ENCODE measurements around the gene PRUNE2. TPM values are rescaled to one million over a fixed set of nuclear protein-coding genes. Genes with fewer than 3 reads are reported as not detected.

The PRUNE2 gene
- total and polyA plus RNA-seq, 2 of the 8 experiments (the other 6 are each of a cell fraction or from before 2014, with no cell fraction given): 5.5 to 13.3 TPM

DNA sequence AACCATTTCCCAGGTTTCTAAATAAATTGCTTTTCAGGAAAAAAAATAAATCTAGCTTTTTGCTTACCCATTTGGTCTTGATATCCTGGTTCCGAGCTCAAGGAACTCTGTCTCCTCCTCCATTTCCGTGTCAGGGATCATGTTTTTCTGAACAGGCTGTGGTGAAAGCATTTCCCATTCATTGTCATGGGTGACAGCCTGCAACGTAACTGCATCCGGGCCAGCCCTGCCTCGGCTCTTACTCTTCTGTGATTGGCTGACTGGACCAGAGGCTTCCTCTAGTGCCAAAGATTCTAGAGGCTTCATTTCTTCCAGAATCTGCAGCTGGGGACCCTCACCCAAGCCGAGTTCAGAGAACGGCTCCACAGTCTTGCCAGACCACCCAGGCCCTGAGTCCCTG lies 202.6 kb downstream of the PRUNE2 start:
- Histone ChIP-seq H3K4me3 (ENCODE audit: extremely low read depth in 1 of 4, insufficient read depth in 2 of 4, low read depth in 3 of 4, low read length in 4 of 4) (no peak overlapping the region), H3K14ac (ENCODE audit: insufficient read length) (no peak overlapping the region), H3K23me2 (ENCODE audit: low read depth, low read length) (no peaks in the 10 kb centered on the region), H3K23ac (ENCODE audit: insufficient read length) (no peak overlapping the region), H4K5ac (ENCODE audit: insufficient read length, low read depth, low read length) (no peak overlapping the region), H3K9me3 (ENCODE audit: insufficient read depth in 2 of 2, low read depth in 1 of 2, low read length in 1 of 2) (no peaks in the 10 kb centered on the region), H2BK5ac (ENCODE audit: low read depth, low read length) (no peak overlapping the region), H3K18ac (ENCODE audit: extremely low read depth, low read length) (no peak overlapping the region), H2AK5ac (ENCODE audit: low read depth, low read length) (no peak overlapping the region), H3K9ac (replicated peaks in 1 of 4; ENCODE audit: extremely low read depth in 1 of 4, low read depth in 3 of 4, low read length in 3 of 4) (no peak overlapping the region), H4K20me1 (replicated peaks in 1 of 2; ENCODE audit: control insufficient read depth in 1 of 2, insufficient read depth in 2 of 2, low read length in 2 of 2) (no peaks in the 10 kb centered on the region), H2BK120ac (replicated peaks; ENCODE audit: low read depth, low read length) (no peak overlapping the region), H3K27me3 (replicated peaks in 1 of 4; ENCODE audit: control insufficient read depth in 3 of 4, extremely low read depth in 1 of 4, insufficient read depth in 3 of 4, low read length in 3 of 4) (no peaks in the 10 kb centered on the region), H3K4me2 (ENCODE audit: insufficient read depth in 1 of 2, low read depth in 2 of 2, low read length in 2 of 2) (no peak overlapping the region), H3K36me3 (ENCODE audit: control insufficient read depth in 2 of 4, insufficient read depth in 4 of 4, low read length in 3 of 4) (no peaks in the 10 kb centered on the region), H2AFZ (ENCODE audit: low read length) (no peak overlapping the region), H3K4me1 (replicated peaks in 1 of 4; ENCODE audit: control insufficient read depth in 3 of 4, insufficient read depth in 4 of 4, low read length in 3 of 4) (peaks cover 0 to 4% (median 0%) of the 10 kb centered on the region in 4 experiments; a peak in 1 of 7 replicates), H2BK15ac (ENCODE audit: low read length) (no peak overlapping the region), H3K4ac (replicated peaks; ENCODE audit: insufficient read length, low read depth, low read length) (no peak overlapping the region), H3K56ac (replicated peaks; ENCODE audit: insufficient read length, low read depth, low read length) (no peak overlapping the region), H3K79me1 (ENCODE audit: low read depth, low read length) (no peaks in the 10 kb centered on the region), H2BK20ac (ENCODE audit: low read length) (no peak overlapping the region), H3K27ac (ENCODE audit: low read depth, low read length) (no peak overlapping the region), H3K79me2 (ENCODE audit: control insufficient read depth in 1 of 2, insufficient read depth in 2 of 2, low read length in 2 of 2) (no peaks in the 10 kb centered on the region), H4K8ac (ENCODE audit: extremely low read depth, insufficient read depth, low read length) (no peak overlapping the region), H4K91ac (replicated peaks; ENCODE audit: insufficient read length, low read length) (no peak overlapping the region), H2BK12ac (ENCODE audit: low read depth, low read length) (no peak overlapping the region)
- WGBS, 2 experiments (ENCODE audit: extremely low coverage in 1 of 2, insufficient coverage in 1 of 2, insufficient read length in 1 of 2, insufficient replicate concordance in 2 of 2, low coverage in 1 of 2, low lambda C conversion rate in 2 of 2, missing lambda C conversion rate in 1 of 2): 82% methylated on average over 7 of the region's 7 CpGs; no CpG with 5 or more reads in 1 of the 2 experiments
- POLR2A ChIA-PET (ENCODE audit: partially characterized antibody): no interaction called here
- DNase-seq (ENCODE audit: low read depth in 1 of 2, low spot score in 2 of 2) (no peak), FAIRE-seq (no peak)
- CTCF ChIA-PET (ENCODE audit: partially characterized antibody): interaction anchor here (0.7 to 9.6 kb wide), 16 partner anchors 9 to 346 kb away, joined by 3 to 168 read pairs (median 5); partner anchors contain the start of genes GCNT1 and RFK
- no peak for TF ChIP-seq JUN (IDR thresholded peaks at IDR 0.05; ENCODE audit: low read depth, low read length)
- TF ChIP-seq CTCF (IDR thresholded peaks at IDR 0.05; ENCODE audit: control extremely low read depth in 1 of 3, insufficient read depth in 1 of 3, low read depth in 1 of 3, low read length in 3 of 3): no peak
- no peak for TF ChIP-seq POU5F1 (IDR thresholded peaks at IDR 0.05; ENCODE audit: low read depth, low read length)
- TF ChIP-seq SIX5 (IDR thresholded peaks at IDR 0.05; ENCODE audit: low read depth, low read length): no peak
- TF ChIP-seq, protein P1, sequence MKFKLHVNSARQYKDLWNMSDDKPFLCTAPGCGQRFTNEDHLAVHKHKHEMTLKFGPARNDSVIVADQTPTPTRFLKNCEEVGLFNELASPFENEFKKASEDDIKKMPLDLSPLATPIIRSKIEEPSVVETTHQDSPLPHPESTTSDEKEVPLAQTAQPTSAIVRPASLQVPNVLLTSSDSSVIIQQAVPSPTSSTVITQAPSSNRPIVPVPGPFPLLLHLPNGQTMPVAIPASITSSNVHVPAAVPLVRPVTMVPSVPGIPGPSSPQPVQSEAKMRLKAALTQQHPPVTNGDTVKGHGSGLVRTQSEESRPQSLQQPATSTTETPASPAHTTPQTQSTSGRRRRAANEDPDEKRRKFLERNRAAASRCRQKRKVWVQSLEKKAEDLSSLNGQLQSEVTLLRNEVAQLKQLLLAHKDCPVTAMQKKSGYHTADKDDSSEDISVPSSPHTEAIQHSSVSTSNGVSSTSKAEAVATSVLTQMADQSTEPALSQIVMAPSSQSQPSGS (IDR thresholded peaks at IDR 0.05; ENCODE audit: low read length): no peak
- TF ChIP-seq SAP30 (IDR thresholded peaks at IDR 0.05; ENCODE audit: insufficient read depth, insufficient replicate concordance, low read length): no peak

All from H1 (cell line).